K562 (cell line): ENCODE measurements around the gene SKIDA1.

Experiments
- AFF4 ChIP-seq: sonication (generic); formaldehyde crosslinking; IDR thresholded peaks from 2 replicates; pipeline ENCODE4 v1.8.0; 2023; ENCODE audit warnings: mild to moderate bottlenecking, missing genetic modification reagents
- POLR2A ChIP-seq: fragments of 450-650 bp; conservative IDR thresholded peaks from 2 replicates; pipeline ENCODE4 v1.6.1; 2016
- RFX5 ChIP-seq: IDR thresholded peaks from 2 replicates; pipeline ENCODE4 v1.6.1; 2011; ENCODE audit warnings: low read depth, mild to moderate bottlenecking, improper control_type of control experiment, low read length

GRCh38 chr10:21514129-21514817 is 11.2 kb downstream of the SKIDA1 start:
- TF ChIP-seq AFF4, result no peak
- no peak for TF ChIP-seq RFX5
- no peak for TF ChIP-seq POLR2A
